ENCODE data around the gene CLEC4E.

- TF ChIP-seq CTCF (conservative IDR thresholded peaks at IDR 0.05) (no peak), ZFX (IDR thresholded peaks at IDR 0.05) (no peak)
These were observed 22.7 kb upstream of the CLEC4E start for GRCh38 chr12:8563356-8563755.
